GM12865 (cell line): ENCODE data around the gene BLID.

Source experiments
- DNase-seq: peaks from one replicate; pipeline ENCODE4 v3.0.0; 2010; ENCODE audit warnings: low read depth
- H3K4me3 ChIP-seq: 2 replicates; pipeline ENCODE4 v1.5.1; 2011; ENCODE audit warnings: mild to moderate bottlenecking, low read depth, low read length, control low read depth
- TF ChIP-seq, protein P1 (sequence below): IDR thresholded peaks from 2 replicates; pipeline ENCODE4 v1.5.1; 2011; ENCODE audit warnings: low read length, control low read depth, low read depth, inconsistent platforms; ENCODE audit not compliant: insufficient read depth; ENCODE audit errors: missing control alignments

Gene BLID

GRCh38 chr11:122101625-122102291 is 14.3 kb downstream of the BLID start:
- no peak overlapping the region for H3K4me3 ChIP-seq
- TF ChIP-seq, protein P1, sequence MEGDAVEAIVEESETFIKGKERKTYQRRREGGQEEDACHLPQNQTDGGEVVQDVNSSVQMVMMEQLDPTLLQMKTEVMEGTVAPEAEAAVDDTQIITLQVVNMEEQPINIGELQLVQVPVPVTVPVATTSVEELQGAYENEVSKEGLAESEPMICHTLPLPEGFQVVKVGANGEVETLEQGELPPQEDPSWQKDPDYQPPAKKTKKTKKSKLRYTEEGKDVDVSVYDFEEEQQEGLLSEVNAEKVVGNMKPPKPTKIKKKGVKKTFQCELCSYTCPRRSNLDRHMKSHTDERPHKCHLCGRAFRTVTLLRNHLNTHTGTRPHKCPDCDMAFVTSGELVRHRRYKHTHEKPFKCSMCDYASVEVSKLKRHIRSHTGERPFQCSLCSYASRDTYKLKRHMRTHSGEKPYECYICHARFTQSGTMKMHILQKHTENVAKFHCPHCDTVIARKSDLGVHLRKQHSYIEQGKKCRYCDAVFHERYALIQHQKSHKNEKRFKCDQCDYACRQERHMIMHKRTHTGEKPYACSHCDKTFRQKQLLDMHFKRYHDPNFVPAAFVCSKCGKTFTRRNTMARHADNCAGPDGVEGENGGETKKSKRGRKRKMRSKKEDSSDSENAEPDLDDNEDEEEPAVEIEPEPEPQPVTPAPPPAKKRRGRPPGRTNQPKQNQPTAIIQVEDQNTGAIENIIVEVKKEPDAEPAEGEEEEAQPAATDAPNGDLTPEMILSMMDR = no peak
- no peak for DNase-seq

- TF ChIP-seq, protein P1 = no peak
- DNase-seq = no peak
- no peak overlapping the region for H3K4me3 ChIP-seq
Measured at GRCh38 chr11:122100756-122101080, 15.3 kb downstream of the BLID start.

GRCh38 chr11:122100037-122100755 is 15.8 kb downstream of the BLID start:
- TF ChIP-seq, protein P1 = no peak
- no peak for DNase-seq
- no peak overlapping the region for H3K4me3 ChIP-seq

DNA sequence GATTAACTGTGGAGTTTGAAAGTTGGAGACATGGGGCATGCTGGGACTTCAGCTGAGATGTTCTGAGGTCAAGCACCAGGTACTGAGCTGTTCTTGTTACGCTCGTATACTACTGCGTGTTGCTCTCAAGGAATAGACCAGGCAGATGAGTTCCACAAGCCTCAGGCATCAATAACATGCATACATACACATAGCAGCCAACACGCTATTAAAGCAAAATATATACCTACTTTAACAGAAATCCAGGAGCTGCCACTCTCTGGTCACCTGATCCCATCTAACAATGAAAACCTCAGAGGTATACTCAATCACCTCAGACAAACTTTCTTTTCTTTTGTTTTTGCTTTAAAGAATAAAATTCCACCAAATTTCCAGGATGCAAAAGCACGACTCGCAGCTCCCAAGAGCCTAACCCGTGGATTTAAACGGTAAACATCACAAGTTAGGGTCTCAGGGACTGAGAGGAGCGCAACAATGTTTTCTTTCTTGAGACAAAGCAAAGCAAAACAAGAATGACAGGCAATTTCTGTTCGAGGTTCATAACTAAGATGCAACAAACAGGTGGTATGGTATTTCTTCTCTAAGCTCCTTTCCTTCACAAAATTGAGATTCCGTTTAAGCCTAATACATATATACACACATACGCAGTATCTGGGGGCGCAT is 16.5 kb downstream of the BLID start:
- TF ChIP-seq, protein P1 = no peak
- DNase-seq = no peak
- H3K4me3 ChIP-seq = no peak overlapping the region

DNA sequence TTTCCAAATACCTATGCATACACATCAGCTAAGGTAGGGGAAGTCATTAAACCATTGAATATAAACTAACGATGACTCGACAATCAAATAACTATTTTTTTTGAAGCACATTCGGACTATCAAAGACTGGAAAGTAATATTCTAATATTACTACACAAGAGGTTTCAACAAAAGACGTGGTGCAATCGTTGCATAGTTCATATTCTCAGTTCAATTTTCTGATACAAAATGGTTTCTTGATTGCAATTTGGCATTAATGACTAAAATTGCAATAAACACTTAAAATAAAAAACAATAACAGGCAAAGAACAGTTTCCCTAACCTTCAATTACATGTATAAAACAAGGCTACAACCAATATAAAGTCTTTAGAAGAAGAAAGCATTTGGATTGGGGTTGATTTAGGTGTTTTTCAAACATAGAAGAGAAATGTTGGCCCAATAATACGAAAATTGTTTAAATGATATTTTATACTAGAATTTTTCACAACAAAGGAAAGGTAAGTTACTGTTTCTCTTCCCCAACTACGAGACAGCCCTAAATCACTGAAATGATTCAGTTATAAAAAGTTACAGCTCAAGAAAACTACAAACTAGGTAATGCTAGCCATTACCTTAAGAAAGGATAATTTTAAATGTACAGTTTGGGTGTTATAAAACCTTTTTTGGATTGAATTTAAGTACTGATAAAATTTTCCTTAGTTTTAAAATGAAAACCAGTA is 17.6 kb downstream of the BLID start:
- no peak overlapping the region for H3K4me3 ChIP-seq
- DNase-seq = no peak
- TF ChIP-seq, protein P1 = no peak

GRCh38 chr11:122097419-122098001 is 18.5 kb downstream of the BLID start:
- no peak for DNase-seq
- TF ChIP-seq, protein P1 = no peak
- H3K4me3 ChIP-seq = no peak overlapping the region
